HepG2 (cell line): Measurements from ENCODE around the gene TMEM41B. TPM values are rescaled to one million over a fixed set of nuclear protein-coding genes. Genes with fewer than 3 reads are reported as not detected.
A peak's percentile ranks its signal among the peaks of the same experiment; 100 is the strongest.

ENCODE experiments used
- ARID5B ChIP-seq: IDR thresholded peaks from 2 replicates; pipeline ENCODE4 v1.4.0; 2020; ENCODE audit warnings: mild to moderate bottlenecking, missing genetic modification reagents
- ATM ChIP-seq: fragments of 450-650 bp; IDR thresholded peaks from 2 replicates; pipeline ENCODE4 v1.7.1; 2017; ENCODE audit warnings: mild to moderate bottlenecking, borderline replicate concordance
- CCAR2 ChIP-seq: fragments of 200-400 bp; formaldehyde crosslinking; optimal IDR thresholded peaks from 2 replicates; pipeline ENCODE3; 2018; ENCODE audit warnings: low read depth, mild to moderate bottlenecking, low read length, moderate library complexity
- GATA4 ChIP-seq: sonication (generic); IDR thresholded peaks from 2 replicates; pipeline ENCODE4 v1.6.1; 2016; ENCODE audit warnings: antibody characterized with exemption, low read depth, borderline replicate concordance
- HES4 ChIP-seq: sonication (generic); formaldehyde crosslinking; IDR thresholded peaks from 2 replicates; pipeline ENCODE4 v1.9.0; 2021; ENCODE audit warnings: mild to moderate bottlenecking, missing genetic modification reagents, borderline replicate concordance
- HNRNPLL ChIP-seq: fragments of 200-400 bp; formaldehyde crosslinking; IDR thresholded peaks from 2 replicates; pipeline ENCODE4 v1.6.1; 2017; ENCODE audit warnings: mild to moderate bottlenecking, low read depth, low read length; ENCODE audit not compliant: poor library complexity, severe bottlenecking
- KMT2A ChIP-seq: sonication (generic); formaldehyde crosslinking; IDR thresholded peaks from 2 replicates; pipeline ENCODE4 v1.4.0; 2020; ENCODE audit warnings: missing genetic modification reagents
- MYNN ChIP-seq: sonication (generic); formaldehyde crosslinking; IDR thresholded peaks from 2 replicates; pipeline ENCODE4 v1.4.0; 2020; ENCODE audit warnings: mild to moderate bottlenecking, low read depth, missing genetic modification reagents
- POGK ChIP-seq: sonication (generic); formaldehyde crosslinking; conservative IDR thresholded peaks from 2 replicates; pipeline ENCODE4 v1.8.0; 2022; ENCODE audit warnings: mild to moderate bottlenecking, moderate library complexity, missing genetic modification reagents
- SIX1 ChIP-seq: sonication (generic); formaldehyde crosslinking; IDR thresholded peaks from 2 replicates; pipeline ENCODE4 v1.4.0; 2020; ENCODE audit warnings: missing genetic modification reagents, borderline replicate concordance
- SKI ChIP-seq: fragments of 450-650 bp; IDR thresholded peaks from one replicate; pipeline ENCODE4 v1.6.1; 2018; ENCODE audit warnings: mild to moderate bottlenecking; ENCODE audit not compliant: partially characterized antibody
- TMF1 ChIP-seq: sonication (generic); formaldehyde crosslinking; IDR thresholded peaks from 2 replicates; pipeline ENCODE4 v1.8.1; 2022; ENCODE audit warnings: low read depth, missing genetic modification reagents
- ZGPAT ChIP-seq: IDR thresholded peaks from 2 replicates; pipeline ENCODE4 v1.6.1; 2016; ENCODE audit warnings: mild to moderate bottlenecking
- ZIK1 ChIP-seq: sonication (generic); formaldehyde crosslinking; IDR thresholded peaks from 2 replicates; pipeline ENCODE4 v1.5.0; 2020; ENCODE audit warnings: mild to moderate bottlenecking, low read depth, missing genetic modification reagents, borderline replicate concordance
- ZNF224 ChIP-seq: sonication (generic); formaldehyde crosslinking; IDR thresholded peaks from 2 replicates; pipeline ENCODE4 v1.5.0; 2020; ENCODE audit warnings: mild to moderate bottlenecking, missing genetic modification reagents
- ZNF343 ChIP-seq: sonication (generic); formaldehyde crosslinking; IDR thresholded peaks from 2 replicates; pipeline ENCODE4 v1.4.0; 2020; ENCODE audit warnings: mild to moderate bottlenecking, missing genetic modification reagents
- ZNF501 ChIP-seq: sonication (generic); formaldehyde crosslinking; IDR thresholded peaks from 2 replicates; pipeline ENCODE4 v1.5.1; 2020; ENCODE audit warnings: mild to moderate bottlenecking, moderate library complexity, missing genetic modification reagents
- ZNF552 ChIP-seq: sonication (generic); formaldehyde crosslinking; IDR thresholded peaks from 2 replicates; pipeline ENCODE4 v1.9.0; 2022; ENCODE audit warnings: missing genetic modification reagents, mild to moderate bottlenecking, borderline replicate concordance
- ZNF749 ChIP-seq: sonication (generic); formaldehyde crosslinking; IDR thresholded peaks from 2 replicates; pipeline ENCODE4 v1.8.0; 2022; ENCODE audit warnings: mild to moderate bottlenecking, missing genetic modification reagents, moderate library complexity, borderline replicate concordance
- ZNF777 ChIP-seq: sonication (generic); formaldehyde crosslinking; IDR thresholded peaks from 2 replicates; pipeline ENCODE4 v1.4.0; 2020; ENCODE audit warnings: missing genetic modification reagents
- ZSCAN21 ChIP-seq: sonication (generic); formaldehyde crosslinking; IDR thresholded peaks from 2 replicates; pipeline ENCODE4 v1.8.0; 2022; ENCODE audit warnings: mild to moderate bottlenecking, missing genetic modification reagents, moderate library complexity, borderline replicate concordance
- polyA plus RNA-seq, 8 experiments: library from polyadenylated mRNA; depleted of rRNA in 3 of 8; stranded (reverse) in 7 of 8; unstranded in 1 of 8; fragments of >200 nt; fragmentation: Illumina TruSeq in 4 of 8; extraction: Trizol in 4 of 8; gene quantifications; 2 replicates each; pipeline versions ENCODE4 v1.2.1 to v1.2.3, GENCODE V29; 2011 to 2016; ENCODE audit warnings: low read depth in 4 of 8, missing spikeins in 1 of 8, mixed read lengths in 1 of 8; ENCODE audit not compliant: insufficient read depth in 1 of 8
- total RNA-seq, 5 experiments: library from RNA; depleted of rRNA; stranded (reverse); fragments of >200 nt; fragmentation: Illumina TruSeq; extraction: Trizol; gene quantifications; 2 replicates each; pipeline ENCODE4 v1.2.3, GENCODE V29; 2016; ENCODE audit warnings: low read depth in 1 of 5

Gene TMEM41B
- total and polyA plus RNA-seq, 2 of the 13 experiments (the other 11 are each of a cell fraction or from before 2014, with no cell fraction given): 36.8 to 48.1 TPM

GRCh38 chr11:9265211-9266131 lies 48.9 kb downstream of the TMEM41B start, which contains the start of gene DENND5A (continued):
- TF ChIP-seq ZGPAT (peak; percentile 59), KMT2A (CRISPR knock-in tag) (peak; percentile 21; the same call in 1 of the 2 replicates), ZIK1 (0 out of 2 replicates have a peak, but pooled peaks have one; percentile 22), ZNF777 (no peak), ZNF224 (peak; percentile 64; the same call in 1 of the 2 replicates), ZNF501 (CRISPR knock-in tag) (peak; percentile 82), HNRNPLL (peak; percentile 53), MYNN (CRISPR knock-in tag) (peak; percentile 55; the same call in 1 of the 2 replicates), SIX1 (CRISPR knock-in tag) (no peak), TMF1 (CRISPR knock-in tag) (peak; percentile 59; the same call in 1 of the 2 replicates), POGK (peak; percentile 58), ARID5B (CRISPR knock-in tag) (peak; percentile 23; the same call in 1 of the 2 replicates), GATA4 (no peak; the same call in 1 of the 2 replicates), HES4 (CRISPR knock-in tag) (no peak), ATM (no peak), CCAR2 (no peak), ZNF749 (CRISPR knock-in tag) (0 out of 2 replicates have a peak, but pooled peaks have one; percentile 41), ZSCAN21 (peak; percentile 53; the same call in 1 of the 2 replicates), ZNF552 (CRISPR knock-in tag) (0 out of 2 replicates have a peak, but pooled peaks have one; percentile 23), ZNF343 (peak; percentile 85; the same call in 1 of the 2 replicates), SKI (peak; percentile 61)
